Measurements from ENCODE around the gene MBNL2.
A peak's percentile ranks its signal among the peaks of the same experiment; 100 is the strongest.
"Not testable (repeated sequence)": the region's sequence is repeated elsewhere in the genome, so short reads cannot be mapped to it uniquely, and the experiment has no call there.

MBNL2 gene, protein sequence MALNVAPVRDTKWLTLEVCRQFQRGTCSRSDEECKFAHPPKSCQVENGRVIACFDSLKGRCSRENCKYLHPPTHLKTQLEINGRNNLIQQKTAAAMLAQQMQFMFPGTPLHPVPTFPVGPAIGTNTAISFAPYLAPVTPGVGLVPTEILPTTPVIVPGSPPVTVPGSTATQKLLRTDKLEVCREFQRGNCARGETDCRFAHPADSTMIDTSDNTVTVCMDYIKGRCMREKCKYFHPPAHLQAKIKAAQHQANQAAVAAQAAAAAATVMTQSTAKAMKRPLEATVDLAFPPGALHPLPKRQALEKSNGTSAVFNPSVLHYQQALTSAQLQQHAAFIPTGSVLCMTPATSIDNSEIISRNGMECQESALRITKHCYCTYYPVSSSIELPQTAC

DNA sequence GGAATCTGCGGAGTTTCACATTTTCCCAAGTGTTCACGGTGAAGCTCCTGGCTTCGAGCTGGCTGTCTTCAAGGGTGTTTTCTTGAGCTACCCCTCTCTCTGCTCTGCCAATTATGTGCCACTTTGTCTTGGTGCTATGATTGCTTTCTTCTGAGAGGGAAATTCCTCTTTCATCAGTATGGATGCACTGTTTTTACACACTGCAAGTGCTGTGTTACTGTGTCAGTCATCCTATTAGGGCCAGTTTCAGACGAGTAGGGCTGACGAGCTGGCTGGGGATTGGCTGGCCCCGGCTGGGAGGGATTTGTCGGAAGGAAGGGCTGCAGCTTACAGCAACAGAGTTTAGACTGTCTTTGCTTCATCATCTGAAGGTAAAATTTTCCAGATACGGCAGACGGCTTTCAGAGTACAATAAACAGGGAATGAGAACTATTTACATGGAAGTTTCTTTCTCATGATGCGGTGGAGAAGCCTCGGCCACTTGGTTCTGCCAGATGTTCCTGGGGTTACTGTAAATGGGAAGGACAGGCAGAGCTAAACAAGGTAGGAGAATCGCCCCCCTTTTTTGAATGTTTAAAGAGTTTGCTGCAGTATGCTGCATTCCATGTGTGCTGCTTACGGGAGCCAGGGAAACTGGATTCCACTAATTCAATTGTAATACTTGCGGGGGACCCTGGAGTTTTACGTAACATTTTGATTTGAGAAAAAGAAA lies at the start of gene MBNL2:
Gene MBNL2 (plus strand): TSS at position 345 of the 712 bp plus-strand sequence. CDS start 53,903 bp downstream, outside the sequence.
- DNase-seq = peak; percentile 78 to 84 (median 81)

DNA sequence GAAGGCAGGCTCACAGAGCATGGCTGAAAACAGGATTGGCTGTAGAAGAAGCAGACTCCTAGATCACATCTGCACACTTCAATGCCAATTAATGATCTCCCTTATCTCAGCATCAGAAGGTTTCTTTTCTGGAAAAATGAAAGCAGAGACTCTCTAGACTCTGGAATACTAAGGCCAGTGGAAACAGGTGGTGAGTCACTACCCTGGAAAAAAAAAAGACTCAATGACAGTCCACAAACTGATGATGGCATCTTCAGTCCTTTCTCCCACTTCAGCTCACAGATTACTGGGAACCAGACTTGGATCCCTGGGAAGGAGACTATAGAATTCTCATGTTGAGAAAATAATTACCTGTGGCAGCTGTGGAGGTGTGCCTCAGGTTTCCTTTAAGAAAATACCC lies 47.5 kb upstream of the MBNL2 start:
- DNase-seq = no peak

DNA sequence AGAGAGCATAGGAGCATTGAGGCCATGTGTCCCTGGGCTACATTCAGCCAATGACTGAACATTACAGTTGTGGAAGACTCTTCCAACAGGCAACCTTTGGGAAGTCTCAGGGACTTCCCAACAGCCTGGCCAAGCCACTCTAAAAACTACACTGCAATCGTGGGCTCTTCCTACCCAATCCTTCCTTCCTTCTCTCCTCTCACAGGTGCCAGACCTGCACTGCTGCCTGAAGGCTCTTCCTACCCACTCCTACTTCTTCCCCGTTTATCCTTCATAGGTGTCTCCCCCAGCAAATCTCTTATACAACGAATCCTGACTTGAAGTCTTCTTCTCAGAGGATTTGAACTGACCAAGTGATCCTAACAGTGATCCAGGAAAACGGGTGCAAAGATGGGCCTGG lies 47.1 kb upstream of the MBNL2 start:
- no peak for DNase-seq

DNA sequence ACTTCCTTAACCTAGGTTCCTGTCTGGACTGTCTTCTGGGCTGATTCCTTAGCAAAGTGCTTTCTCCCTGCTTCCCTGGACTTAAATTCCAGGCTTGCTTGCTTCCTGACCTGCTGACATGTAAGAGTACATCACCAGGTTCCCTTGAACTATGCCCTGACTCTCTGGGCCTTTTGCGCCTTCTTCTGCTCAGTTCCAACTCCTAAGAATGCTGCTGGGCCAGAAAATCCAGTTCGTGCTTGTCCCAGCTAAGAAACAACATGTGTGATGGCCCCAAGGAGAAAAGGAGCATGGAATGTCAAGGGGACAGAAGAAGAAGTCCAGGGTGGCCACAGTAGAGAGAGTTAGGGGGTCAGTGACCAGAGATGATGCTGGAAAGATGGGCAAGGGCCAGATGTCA lies 42.6 kb upstream of the MBNL2 start:
- no peak for DNase-seq

DNA sequence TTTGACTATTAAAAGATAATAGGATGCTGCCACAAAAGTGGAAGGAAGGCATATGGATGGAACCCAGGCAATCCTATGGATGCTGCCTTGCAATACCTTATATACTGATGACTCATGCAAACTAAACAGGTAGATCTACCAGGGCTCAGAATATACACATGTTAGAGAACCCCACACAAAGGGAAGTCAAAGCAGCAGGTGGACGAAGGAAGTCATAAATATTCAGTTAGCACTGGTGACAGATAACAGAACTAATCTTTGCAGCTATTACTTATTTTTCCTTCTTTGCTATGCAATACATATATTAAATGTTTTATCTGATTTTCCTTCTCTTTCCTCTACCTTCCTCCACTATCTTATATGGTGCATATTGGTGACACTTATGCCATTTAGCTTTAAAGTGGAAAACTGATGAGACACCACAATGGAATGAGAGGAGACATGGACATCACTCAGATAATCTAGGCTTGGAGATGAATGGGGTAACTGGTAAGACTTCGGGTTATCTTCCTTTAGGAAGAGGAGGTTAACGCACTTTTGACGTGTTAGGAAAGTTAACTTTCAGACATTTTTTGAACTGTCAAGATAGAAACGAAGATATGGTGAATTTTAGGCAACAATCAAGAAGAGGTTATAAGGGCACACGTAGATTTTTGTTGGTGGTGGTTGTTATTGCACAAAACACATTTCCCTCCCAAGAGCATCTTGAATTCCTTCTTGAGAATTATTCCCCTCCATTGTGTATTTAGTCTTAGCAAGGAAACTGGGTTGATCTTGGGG lies 39.8 kb upstream of the MBNL2 start:
- DNase-seq = no peak

DNA sequence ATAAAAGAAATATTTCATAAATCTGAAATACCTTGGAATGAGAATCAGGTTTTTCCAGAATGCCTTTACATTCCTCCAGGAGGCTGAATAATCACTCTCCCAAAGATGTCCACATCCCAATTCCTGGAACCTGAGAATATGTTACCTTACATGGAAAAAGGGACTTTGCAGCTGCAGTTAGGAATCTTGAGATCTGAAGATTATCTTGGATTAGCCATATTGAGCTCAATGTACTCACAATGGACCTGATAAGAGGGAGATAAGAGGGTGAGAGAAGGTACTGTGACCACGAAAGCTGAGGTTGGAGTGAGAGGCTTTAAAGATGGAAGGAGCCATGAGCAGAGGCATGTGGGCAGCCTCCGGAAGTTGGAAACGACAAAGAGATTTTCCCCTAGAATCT lies 36.8 kb upstream of the MBNL2 start:
- no peak for DNase-seq

DNA sequence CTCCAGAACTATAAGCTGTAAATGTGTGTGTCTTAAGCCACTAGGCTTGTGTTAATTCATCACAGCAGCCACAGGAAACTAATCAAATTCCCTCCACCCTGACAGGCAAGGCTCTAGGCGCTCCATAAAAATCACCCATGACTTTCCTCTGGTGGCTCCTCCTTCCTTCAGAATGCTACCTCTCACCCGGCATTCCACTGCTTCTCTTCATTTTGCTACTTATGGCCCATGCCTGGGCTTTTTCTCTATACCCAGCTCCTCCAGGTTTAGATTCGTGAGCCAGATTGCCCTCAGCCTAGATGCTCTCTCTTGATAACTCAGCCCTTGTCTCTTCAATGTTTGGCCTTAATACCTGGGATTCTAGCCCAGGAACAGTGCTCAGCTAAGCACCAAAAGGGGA lies 36.4 kb upstream of the MBNL2 start:
- DNase-seq = no peak

DNA sequence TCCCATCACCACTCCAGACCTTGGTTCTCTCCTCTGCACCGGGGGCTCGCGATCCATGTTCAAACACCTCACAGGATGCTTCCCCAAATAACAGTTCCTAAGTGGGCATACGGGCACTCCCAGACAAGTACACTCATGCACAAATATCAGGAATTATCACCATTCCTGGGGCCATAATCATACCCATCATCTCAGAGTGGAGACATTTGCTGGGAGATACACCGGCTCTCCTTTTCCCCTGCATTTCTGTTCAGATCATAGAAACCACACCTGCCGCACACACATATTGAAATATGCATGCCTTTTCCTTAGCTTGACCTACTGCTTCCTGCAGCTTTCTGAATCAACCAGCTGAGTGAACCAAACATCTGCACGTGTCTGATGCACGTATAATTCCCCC lies 33.9 kb upstream of the MBNL2 start:
- DNase-seq = no peak

DNA sequence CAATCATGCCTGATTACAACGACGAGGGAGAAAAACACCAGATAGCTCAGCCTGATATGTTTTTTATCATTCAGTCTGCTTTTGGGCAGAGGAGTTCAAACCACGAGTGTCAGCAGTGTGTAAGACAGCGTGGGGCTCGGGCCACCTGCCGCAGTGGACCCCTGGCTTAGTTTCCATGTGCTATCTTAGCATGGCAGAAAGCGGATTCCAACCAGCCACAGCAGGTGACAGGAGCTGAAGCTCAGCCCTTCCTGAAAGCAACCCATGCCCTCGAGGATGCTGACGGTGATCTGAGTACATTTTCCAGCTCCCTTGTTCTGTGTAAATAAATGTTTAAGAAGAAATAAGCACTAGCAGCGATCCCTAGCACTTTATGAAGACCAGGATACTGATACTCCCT lies 32.2 kb upstream of the MBNL2 start:
- DNase-seq = no peak

DNA sequence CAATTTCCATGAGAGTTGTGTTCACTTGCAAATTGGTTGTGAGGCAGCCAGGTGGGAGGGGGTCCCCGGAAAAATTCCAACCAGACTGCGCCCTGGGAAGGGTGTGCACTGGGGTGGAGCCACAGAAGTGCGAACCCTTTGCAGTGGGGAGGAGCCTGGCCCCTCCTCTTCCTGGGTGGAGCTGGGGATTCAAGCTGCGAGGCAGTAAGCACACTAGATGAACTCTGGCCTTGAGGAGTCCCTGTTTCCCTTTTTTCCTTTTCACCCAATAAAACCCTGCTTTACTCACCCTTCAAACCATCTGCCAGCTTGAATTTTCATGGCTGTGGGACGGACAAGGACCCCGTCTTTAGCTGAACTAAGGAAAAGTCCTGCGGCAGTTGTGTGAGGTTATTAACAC lies 31.0 kb upstream of the MBNL2 start:
- DNase-seq = no peak

DNA sequence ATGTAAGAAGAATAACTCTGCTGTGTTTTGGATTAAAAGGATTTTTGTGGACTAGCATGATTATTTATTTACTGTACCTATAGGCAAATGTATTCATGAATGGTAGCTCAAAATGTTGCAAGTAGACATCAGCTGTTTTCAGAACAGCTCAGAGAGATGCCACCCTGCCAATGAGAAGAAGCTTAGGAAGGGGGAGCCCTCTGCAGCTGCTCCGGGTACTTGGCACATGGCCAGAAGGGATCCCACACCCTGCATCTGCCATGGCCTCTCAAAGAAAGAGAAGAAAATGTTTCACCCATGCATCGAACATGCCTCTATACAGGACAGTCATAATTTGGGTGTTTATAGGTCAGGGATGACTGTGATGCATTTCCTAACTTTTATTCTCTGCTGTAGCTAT lies 30.5 kb upstream of the MBNL2 start:
- DNase-seq = no peak

DNA sequence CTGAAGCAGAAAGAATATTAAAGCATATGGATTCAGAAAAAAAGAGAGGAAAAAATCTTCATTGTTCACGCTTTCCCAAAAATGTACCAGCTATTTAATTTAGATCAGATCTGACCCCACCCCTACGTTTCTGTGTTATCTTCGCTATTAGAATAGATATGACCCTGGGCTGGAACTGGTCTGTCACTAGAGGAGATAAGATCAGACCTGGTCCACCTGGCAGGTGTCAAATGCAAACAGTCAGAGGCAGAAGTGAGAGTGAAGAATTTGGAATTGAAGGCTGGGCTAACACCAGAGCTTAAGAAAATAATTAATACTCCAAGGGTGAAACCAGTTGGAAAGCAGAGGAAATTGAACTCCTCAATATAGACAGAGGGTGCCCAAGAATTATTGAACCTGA lies 30.0 kb upstream of the MBNL2 start:
- DNase-seq = no peak

DNA sequence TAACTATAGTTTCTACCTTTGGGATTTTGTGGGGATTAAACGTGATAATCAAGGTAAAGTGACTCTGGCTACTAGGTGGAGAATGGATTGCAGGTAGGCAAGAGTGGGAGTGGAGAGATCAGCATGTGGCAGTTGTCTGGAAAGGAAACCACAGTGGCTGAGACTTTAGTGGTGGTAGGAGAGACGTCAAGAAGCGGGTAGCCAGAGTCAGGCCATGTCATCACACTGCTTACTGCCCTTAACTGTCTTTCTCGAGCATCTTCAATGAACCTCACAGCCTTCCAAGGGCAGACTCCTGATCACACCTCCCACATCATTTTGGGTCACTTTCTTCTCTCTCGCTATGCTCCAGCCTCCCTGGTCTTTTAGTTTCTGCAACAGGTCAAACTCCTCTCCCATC lies 28.6 kb upstream of the MBNL2 start:
- no peak for DNase-seq

DNA sequence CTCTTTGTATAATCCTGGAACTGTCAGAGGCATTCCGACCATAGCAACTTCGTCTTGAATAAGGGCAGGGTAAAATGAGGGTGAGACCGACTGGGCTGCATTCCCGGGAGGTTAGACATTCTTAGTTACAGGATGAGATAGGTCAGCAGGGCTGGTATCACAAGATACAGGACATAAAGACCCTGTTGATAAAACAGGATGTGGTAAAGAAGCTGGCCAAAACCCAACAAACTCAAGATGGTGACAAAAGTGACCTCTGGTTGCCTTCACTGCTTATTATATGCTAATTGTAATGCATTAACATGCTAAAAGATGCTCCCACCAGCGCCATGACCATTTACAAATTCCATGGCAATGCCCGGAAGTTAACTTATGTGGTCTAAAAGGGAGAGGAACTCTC lies 27.7 kb upstream of the MBNL2 start:
- no peak for DNase-seq

DNA sequence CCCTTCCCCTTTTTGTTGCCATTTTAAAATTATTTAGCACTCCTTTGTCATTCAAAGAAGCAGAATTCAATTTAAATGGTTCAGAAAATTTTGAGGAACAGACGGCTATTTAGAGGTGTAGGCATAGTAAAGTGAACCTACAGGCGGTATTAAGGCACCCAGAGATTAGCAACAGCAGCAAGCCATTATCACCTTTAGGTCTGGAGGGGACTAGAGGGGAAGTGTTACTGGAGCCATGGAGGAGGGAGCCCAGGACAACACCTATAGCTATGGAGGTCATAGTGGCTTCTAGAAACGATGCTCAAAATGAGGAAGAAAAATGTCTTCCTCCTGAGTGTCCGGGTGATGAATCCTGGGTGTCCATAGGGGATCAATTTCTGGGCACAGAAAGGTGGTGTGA lies 25.8 kb upstream of the MBNL2 start:
- DNase-seq = no peak

DNA sequence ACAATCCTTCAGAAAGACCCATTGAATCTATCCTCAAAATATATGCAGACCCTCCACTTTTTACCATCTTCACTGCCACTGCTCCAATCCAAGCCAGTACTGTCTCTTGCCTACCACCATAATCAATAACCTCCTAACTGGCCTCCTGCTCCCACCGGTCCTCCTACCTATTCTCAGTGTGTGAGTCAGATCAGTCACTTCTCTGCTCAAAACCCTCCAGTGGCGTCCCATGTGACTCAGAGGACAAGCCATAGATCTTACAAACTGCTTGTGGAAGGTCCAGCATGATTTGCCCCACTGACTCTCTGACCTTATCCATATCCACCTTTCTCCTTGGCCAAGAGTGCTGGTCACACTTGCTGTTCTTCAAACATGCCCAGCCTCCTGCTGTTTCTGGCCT lies 23.4 kb upstream of the MBNL2 start:
- DNase-seq = no peak

DNA sequence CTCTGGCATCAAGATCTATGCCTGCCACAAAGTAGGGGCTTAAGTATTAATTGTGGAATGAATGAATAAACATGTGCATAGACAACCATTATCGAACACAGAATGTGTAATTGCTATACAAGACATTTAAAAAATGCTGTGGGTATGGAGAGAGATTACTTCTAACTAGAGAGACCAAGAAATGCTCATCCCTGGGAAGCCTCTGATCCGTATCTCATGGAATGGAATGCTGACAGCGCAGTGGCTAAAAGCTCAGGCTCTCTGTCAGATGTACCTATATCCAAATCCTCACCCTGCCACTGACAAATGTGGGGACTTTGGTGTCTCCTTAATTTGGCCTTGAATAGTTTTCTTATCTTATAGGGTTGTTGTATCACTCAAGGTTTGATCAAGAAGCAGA lies 22.7 kb upstream of the MBNL2 start:
- DNase-seq = no peak

DNA sequence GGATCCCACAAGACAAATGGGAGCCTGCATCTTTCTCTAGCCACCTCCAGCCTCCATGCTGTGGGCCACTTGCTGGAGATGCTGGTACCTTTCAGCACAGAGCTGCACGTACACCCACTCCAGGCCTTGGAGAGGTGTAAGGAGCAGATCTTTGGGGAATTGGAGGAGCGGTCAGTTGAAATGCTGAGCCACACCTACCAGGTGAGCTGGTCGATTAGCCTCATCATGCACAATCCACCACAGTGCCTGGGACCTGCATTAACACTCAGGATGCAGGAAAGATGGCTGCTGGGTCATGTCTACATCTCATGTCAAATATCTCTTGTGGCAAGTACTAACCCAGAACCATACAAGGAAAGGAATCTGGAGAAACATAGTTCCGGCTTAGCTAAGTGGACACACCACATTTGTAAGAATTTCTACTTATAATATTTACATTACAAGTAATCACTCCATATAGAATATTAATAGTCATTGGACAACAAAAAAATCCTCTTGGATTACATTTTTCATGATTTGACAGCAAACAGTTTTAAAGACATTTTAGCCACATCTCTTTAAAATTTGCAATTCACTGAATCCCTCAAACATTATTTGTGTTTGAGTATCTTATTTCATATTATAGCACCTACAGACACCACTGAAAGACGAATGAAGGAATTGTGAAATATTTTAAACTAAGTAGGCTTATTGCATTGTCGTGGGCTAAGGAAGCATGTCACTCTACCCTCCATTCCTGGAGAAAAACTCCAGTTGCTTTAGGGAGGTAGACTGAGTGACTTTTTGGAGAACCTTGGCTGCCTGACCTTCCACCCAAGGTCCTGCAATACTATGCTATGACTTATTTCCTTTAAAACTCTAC lies 21.8 kb upstream of the MBNL2 start:
- DNase-seq = no peak

DNA sequence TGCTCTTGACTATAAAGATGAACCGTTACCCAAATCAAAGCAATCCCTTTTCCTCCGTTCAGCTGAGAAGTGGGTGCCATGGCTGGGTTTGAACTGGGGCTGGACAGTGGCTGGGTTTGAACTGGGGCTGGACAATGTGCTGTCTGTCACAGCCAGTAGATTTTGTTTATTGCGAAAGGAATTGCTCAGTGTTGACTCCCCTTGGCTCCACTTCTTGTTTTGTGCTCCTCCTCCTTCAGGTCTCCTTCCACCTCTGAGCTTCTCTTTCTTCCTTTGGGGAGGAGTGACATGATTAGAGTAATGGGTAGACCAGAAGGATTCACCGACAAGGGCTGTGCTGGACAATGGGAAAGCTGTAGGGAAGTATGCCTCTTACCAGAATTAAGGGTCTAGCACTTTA lies 19.4 kb upstream of the MBNL2 start:
- DNase-seq = no peak

DNA sequence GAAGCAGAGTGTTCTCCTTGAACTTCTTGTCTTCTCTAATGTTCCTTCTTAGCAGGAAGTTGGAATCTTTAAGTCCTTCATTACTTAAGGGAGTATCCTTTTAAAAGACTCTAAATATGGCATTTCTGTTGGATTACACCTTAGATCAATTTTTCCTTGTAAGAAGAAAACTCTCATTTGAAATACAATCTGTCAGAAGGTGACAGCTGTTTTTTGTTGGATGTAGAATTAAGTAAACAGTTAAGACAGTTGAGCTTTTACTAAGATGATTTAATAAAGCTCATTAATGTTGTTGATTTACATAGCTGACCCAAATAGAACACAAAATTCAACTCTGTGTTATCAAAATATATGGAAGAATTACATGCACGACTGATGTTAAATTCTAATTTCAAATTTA lies 16.7 kb upstream of the MBNL2 start:
- DNase-seq = no peak

DNA sequence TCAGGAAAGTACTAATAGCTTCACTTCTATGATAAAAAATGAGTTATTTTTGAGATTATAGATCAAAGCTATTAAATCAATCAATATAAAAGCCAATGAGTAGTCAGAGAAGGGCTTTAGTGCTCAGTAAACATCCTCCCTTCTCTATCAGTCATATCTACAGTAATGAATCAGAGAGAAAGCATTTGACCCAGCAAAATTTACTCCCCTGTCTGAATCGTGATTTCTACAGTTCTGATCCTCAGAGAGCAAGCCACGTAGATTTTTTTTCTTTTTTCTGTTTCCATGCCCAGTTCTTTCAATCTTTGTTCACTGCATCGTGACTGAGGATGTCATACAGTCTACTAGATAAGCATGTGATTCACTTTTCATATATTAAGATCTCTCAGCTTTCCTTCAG lies 16.2 kb upstream of the MBNL2 start:
- no peak for DNase-seq

DNA sequence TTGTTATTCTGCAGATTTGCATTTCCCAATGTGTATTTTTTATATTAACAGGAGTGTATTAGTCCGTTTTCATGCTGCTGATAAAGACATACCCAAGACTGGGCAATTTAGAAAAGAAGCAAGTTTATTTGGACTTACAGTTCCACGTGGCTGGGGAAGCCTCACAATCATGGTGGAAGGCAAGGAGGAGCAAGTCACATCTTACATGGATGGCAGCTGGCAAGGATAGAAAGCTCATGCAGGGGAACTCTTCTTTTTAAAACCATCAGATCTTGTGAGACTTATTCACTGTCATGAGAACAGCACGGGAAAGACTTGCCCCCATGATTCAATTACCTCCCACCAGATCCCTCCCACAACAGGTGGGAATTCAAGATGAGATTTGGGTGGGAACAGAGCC lies 14.9 kb upstream of the MBNL2 start:
- not testable (repeated sequence) for DNase-seq

DNA sequence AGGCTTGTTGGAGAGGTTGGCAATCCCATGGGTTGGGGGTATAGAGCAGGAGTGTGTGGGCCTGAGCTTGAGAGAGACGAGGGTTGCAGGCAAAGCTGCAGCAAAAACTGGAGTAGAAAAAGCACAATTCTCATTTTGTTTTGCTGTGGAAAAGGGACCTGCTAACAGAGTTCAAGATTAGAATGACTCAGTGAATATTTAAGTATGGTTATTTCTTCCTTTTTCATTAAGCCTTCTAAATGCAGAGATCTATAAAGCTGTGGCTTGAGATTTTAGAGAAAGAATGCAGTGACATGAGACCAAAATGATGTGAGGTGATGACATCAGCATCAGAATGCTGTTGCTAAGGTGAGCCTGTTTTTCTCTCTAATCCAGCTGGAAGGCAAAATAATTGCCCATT lies 10.8 kb upstream of the MBNL2 start:
- no peak for DNase-seq
